Measurements from ENCODE around the gene OTOP3. TPM values are rescaled to one million over a fixed set of nuclear protein-coding genes. Genes with fewer than 3 reads are reported as not detected.

The OTOP3 gene
- total RNA-seq, 1 experiment from 2014 or later: not detected

DNA sequence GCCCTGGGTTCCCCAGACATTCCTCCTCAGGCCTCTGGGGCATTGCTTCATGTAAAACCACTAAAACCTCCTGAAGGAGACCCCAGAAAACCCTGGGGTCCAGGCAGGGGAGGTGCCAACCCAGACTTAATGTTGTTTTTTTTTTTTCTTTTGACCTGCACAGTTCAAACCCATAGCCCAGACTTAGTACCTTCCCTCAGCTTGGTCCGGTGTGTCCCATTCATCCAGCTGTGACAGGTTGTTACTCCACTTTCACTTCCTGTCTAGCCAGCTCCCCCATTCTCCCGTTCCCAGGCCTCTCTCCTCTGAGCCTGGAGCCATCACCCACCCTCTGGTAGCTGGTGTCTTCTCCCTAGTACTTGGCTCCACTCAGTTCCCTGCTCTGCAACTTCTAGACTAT, 56.5 kb downstream of the OTOP3 start:
- DNase-seq (ENCODE audit: low read depth, low spot score): no peak
- in situ Hi-C loops (cut with HindIII; ENCODE audit: low pct_unique_long_range_greater_than_20kb, low sequenced_read_pairs): no loop called here

DNA sequence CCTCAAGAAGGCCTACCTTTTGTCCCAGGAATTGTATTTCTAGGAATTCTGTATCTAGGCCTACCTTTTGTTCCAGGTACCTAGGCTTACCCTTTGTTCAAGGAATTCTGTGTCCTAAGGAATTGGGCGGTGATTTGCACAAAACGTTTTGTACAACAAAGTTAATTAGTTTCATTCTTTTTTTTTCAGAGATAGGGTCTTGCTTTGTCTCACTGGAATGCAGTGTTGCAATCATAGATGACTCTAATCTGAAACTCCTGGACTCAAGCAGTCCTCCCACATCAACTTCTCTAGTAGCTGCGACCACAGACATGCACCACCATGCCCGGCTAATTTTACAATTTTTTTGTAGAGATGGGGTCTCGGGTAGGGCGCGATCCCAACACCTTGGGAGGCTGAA, 58.7 kb downstream of the OTOP3 start:
- in situ Hi-C loops (cut with HindIII; ENCODE audit: low pct_unique_long_range_greater_than_20kb, low sequenced_read_pairs): no loop called here
- no peak for DNase-seq (ENCODE audit: low read depth, low spot score)

DNA sequence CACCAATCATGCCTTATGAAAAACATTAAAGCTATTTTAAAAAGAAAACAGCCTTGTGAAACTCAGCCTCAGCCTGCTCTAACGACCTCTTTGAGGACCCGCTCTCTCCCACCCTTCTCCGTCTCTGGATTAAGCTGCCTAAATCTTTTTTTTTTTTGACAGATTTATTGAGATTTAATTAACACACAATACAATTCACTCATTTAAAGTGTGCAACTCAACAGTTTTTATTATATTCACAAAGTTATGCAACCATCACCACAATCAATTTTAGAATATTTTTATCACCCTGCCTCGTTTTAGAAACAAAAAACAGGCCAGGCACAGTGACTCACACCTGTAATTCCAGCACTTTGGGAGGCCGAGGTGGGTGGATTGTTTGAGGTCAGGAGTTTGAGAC, 60.1 kb downstream of the OTOP3 start:
- in situ Hi-C loops (cut with HindIII; ENCODE audit: low pct_unique_long_range_greater_than_20kb, low sequenced_read_pairs): no loop called here
- no peak for DNase-seq (ENCODE audit: low read depth, low spot score)

DNA sequence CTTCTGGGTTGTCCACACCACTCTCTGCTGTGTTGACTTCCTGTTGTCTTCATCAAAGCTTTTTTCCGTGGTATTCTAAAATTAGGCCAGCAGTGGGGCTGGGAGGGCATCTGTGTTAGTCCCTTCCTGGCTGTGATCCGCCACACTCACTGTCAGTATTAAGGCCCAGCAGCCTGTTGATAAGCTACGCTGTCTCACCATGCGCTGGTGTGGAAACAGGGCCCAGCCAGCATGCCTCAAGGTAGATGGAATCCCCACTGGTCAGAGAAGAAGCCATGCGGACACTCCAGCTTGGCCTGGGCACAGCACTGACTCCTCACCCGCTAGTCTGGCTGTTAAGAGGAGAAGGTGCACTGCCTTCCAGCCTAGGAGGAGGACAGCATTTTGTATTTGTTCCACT, 63.1 kb downstream of the OTOP3 start:
- in situ Hi-C loops (cut with HindIII; ENCODE audit: low pct_unique_long_range_greater_than_20kb, low sequenced_read_pairs): no loop called here
- no peak for DNase-seq (ENCODE audit: low read depth, low spot score)

DNA sequence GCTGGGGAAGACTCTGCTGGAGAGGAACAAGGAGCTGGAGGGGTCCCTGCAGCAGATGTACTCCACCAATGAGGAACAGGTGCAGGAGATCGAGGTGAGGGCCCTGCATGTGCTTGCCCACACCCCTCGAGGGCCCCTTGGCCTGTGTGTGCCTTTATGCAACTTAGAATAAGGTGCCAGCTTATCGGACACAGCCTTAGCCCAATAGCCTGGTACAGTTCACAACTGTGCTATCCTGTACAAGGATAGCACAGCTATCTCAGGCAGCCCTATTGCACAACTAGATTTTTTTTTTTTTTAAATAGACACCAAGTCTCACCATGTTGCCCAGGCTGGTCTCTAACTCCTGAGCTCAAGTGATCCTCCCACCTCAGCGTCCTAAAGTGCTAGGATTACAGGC, 63.8 kb downstream of the OTOP3 start:
- in situ Hi-C loops (cut with HindIII; ENCODE audit: low pct_unique_long_range_greater_than_20kb, low sequenced_read_pairs): no loop called here
- DNase-seq (ENCODE audit: low read depth, low spot score): no peak

Other genes starting within 250 kb of the OTOP3 start
- 0.13 TPM in 1 of 2 replicates, not detected in the other for gene CD300LF, start 223.0 kb upstream of the OTOP3 start, total RNA-seq (2014; rRNA removed; shearing (Covaris generic))
- 0.40 and 0.66 TPM in 2 replicates for gene RAB37, start 198.6 kb upstream of the OTOP3 start, total RNA-seq (2014; rRNA removed; shearing (Covaris generic))
- 43.2 and 45.6 TPM in 2 replicates for gene NHERF1, start 187.3 kb upstream of the OTOP3 start, total RNA-seq (2014; rRNA removed; shearing (Covaris generic))
- 51.4 and 61.0 TPM in 2 replicates for gene NAT9, start 159.6 kb upstream of the OTOP3 start, total RNA-seq (2014; rRNA removed; shearing (Covaris generic))
- gene GRIN2C, start 76.0 kb upstream of the OTOP3 start, total RNA-seq (2014; rRNA removed; shearing (Covaris generic)): 0.40 TPM in 1 of 2 replicates, not detected in the other
- 42.4 and 48.1 TPM in 2 replicates for gene FDXR, start 62.9 kb upstream of the OTOP3 start, total RNA-seq (2014; rRNA removed; shearing (Covaris generic))
- not detected in 2 replicates for gene FADS6, start 42.3 kb upstream of the OTOP3 start, total RNA-seq (2014; rRNA removed; shearing (Covaris generic))
- gene USH1G, start 12.6 kb upstream of the OTOP3 start, total RNA-seq (2014; rRNA removed; shearing (Covaris generic)): not detected in 2 replicates
- not detected in 2 replicates for gene OTOP2, start 11.6 kb upstream of the OTOP3 start, total RNA-seq (2014; rRNA removed; shearing (Covaris generic))
- 0.21 TPM in 1 of 2 replicates, not detected in the other for gene HID1, start 36.9 kb downstream of the OTOP3 start, total RNA-seq (2014; rRNA removed; shearing (Covaris generic))
- gene CDR2L, start 51.7 kb downstream of the OTOP3 start, total RNA-seq (2014; rRNA removed; shearing (Covaris generic)): 3.2 and 3.9 TPM in 2 replicates
- gene MRPL58, start 76.8 kb downstream of the OTOP3 start, total RNA-seq (2014; rRNA removed; shearing (Covaris generic)): 92.6 and 96.0 TPM in 2 replicates
- 557 and 623 TPM in 2 replicates for gene ATP5PD, start 111.1 kb downstream of the OTOP3 start, total RNA-seq (2014; rRNA removed; shearing (Covaris generic))
- 23.3 and 26.6 TPM in 2 replicates for gene KCTD2, start 111.3 kb downstream of the OTOP3 start, total RNA-seq (2014; rRNA removed; shearing (Covaris generic))
- gene SLC16A5, start 152.1 kb downstream of the OTOP3 start, total RNA-seq (2014; rRNA removed; shearing (Covaris generic)): 0.19 TPM in 1 of 2 replicates, not detected in the other
- 4.9 and 5.4 TPM in 2 replicates for gene ARMC7, start 174.1 kb downstream of the OTOP3 start, total RNA-seq (2014; rRNA removed; shearing (Covaris generic))
- gene NT5C, start 195.8 kb downstream of the OTOP3 start, total RNA-seq (2014; rRNA removed; shearing (Covaris generic)): 44.5 and 46.7 TPM in 2 replicates
- 148 and 158 TPM in 2 replicates for gene JPT1, start 218.6 kb downstream of the OTOP3 start, total RNA-seq (2014; rRNA removed; shearing (Covaris generic))
- gene SUMO2, start 247.1 kb downstream of the OTOP3 start, total RNA-seq (2014; rRNA removed; shearing (Covaris generic)): 206 and 213 TPM in 2 replicates